Body of pancreas (tissue), 4 donors: Measurements from ENCODE around the gene LURAP1L.

Experiments
- POLR2A ChIP-seq, 3 donors: fragments of 450-650 bp; IDR thresholded peaks; one replicate each; pipeline ENCODE4 v1.6.1; 2016; ENCODE audit warnings: antibody characterized with exemption in 3 of 3, mild to moderate bottlenecking in 2 of 3
- TF ChIP-seq, protein P1 (sequence below), 7 experiments: fragments of 450-650 bp in 4 of 7; fragments of 200-600 bp in 3 of 7; sonication (generic) in 3 of 7; IDR thresholded peaks; one replicate each; pipeline ENCODE4 v1.5.1; 2016 to 2019; ENCODE audit warnings: antibody characterized with exemption in 7 of 7

DNA sequence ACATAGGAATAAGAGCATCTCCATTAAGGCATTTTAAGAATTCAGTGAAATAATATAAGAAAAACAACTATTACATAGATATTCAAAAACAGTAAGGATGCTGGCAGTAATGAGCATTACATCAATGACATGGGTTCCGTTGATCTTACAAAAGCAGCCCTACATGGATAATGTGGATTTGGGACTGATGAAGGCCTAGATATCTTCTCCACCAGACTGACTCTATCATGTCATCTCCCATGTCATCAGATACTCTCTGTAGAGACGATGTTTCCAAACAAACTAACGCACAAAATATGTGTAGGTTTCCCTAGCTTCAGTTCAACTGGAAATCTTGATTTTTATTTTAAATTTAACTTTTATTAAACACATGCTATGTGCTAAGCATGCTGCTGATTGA is 3.6 kb downstream of the LURAP1L start:
- TF ChIP-seq, protein P1, sequence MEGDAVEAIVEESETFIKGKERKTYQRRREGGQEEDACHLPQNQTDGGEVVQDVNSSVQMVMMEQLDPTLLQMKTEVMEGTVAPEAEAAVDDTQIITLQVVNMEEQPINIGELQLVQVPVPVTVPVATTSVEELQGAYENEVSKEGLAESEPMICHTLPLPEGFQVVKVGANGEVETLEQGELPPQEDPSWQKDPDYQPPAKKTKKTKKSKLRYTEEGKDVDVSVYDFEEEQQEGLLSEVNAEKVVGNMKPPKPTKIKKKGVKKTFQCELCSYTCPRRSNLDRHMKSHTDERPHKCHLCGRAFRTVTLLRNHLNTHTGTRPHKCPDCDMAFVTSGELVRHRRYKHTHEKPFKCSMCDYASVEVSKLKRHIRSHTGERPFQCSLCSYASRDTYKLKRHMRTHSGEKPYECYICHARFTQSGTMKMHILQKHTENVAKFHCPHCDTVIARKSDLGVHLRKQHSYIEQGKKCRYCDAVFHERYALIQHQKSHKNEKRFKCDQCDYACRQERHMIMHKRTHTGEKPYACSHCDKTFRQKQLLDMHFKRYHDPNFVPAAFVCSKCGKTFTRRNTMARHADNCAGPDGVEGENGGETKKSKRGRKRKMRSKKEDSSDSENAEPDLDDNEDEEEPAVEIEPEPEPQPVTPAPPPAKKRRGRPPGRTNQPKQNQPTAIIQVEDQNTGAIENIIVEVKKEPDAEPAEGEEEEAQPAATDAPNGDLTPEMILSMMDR (IDR thresholded peaks at IDR 0.05): no peak
- no peak for TF ChIP-seq POLR2A (IDR thresholded peaks at IDR 0.05)
